Gastroesophageal sphincter (tissue), 3 donors: ENCODE results near the gene MAGEL2.

ENCODE experiments used
- EP300 ChIP-seq: sonication (generic); formaldehyde crosslinking; IDR thresholded peaks from one replicate; pipeline ENCODE4 v1.6.1; 2017; ENCODE audit warnings: antibody characterized with exemption, mild to moderate bottlenecking
- POLR2AphosphoS5 ChIP-seq: sonication (generic); formaldehyde crosslinking; IDR thresholded peaks from one replicate; pipeline ENCODE4 v1.6.1; 2017; ENCODE audit warnings: antibody characterized with exemption
- TF ChIP-seq, protein P1 (sequence below), 4 experiments: fragments of 200-600 bp in 2 of 4; fragments of 450-650 bp in 2 of 4; sonication (generic) in 1 of 4; IDR thresholded peaks; one replicate each; pipeline ENCODE4 v1.5.1; 2017 to 2019; ENCODE audit warnings: antibody characterized with exemption in 4 of 4, mild to moderate bottlenecking in 2 of 4, moderate library complexity in 2 of 4

DNA sequence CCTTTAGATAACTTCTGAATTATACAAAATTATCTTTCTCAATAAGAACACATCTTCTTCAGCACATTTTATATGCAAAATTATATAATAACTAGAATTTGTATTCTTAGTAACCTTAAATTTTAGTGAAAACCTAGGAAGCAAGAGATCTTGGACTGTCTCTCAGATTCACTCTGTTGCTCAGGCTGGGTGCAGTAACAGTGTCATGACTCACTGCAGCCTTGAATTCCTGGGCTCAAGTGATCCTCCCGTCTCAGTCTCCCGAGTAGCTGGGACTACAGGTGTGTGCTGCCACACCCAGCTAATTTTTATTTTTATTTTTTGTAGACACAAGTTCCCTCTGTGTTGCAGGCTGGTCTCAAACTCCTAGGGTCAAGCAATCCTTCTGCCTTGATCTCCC lies 52.3 kb downstream of the MAGEL2 start:
- TF ChIP-seq, protein P1, sequence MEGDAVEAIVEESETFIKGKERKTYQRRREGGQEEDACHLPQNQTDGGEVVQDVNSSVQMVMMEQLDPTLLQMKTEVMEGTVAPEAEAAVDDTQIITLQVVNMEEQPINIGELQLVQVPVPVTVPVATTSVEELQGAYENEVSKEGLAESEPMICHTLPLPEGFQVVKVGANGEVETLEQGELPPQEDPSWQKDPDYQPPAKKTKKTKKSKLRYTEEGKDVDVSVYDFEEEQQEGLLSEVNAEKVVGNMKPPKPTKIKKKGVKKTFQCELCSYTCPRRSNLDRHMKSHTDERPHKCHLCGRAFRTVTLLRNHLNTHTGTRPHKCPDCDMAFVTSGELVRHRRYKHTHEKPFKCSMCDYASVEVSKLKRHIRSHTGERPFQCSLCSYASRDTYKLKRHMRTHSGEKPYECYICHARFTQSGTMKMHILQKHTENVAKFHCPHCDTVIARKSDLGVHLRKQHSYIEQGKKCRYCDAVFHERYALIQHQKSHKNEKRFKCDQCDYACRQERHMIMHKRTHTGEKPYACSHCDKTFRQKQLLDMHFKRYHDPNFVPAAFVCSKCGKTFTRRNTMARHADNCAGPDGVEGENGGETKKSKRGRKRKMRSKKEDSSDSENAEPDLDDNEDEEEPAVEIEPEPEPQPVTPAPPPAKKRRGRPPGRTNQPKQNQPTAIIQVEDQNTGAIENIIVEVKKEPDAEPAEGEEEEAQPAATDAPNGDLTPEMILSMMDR (IDR thresholded peaks at IDR 0.05) = no peak
- TF ChIP-seq EP300 (no peak), POLR2AphosphoS5 (no peak)
